Hair follicular keratinocyte (primary cell): ENCODE measurements around the gene SAMD11. TPM values are rescaled to one million over a fixed set of nuclear protein-coding genes. Genes with fewer than 3 reads are reported as not detected.

Source experiments
- total RNA-seq: library from RNA; depleted of rRNA; stranded (reverse); fragments of >200 nt; gene quantifications from 2 replicates; pipeline ENCODE4 v1.2.3, GENCODE V29; 2015

SAMD11 gene
- total RNA-seq = 0.08 TPM in 2 replicates

GRCh38 chr1:923131-923990, at the start of gene SAMD11:
Gene SAMD11, plus strand, starts transcription at chr1:923923. Its CDS starts 509 bp downstream, at chr1:924432.

GRCh38 chr1:958823-959730, 35.4 kb downstream of the SAMD11 start, which contains the start of gene NOC2L:
Gene NOC2L, minus strand, starts transcription at chr1:959256. Its CDS starts 16 bp downstream, at chr1:959240.

GRCh38 chr1:960363-961131, 36.8 kb downstream of the SAMD11 start, which contains the start of gene KLHL17:
Gene KLHL17, plus strand, starts transcription at chr1:960584. Its CDS starts 110 bp downstream, at chr1:960694.

GRCh38 chr1:966135-966703, 42.5 kb downstream of the SAMD11 start, which contains the start of gene PLEKHN1:
Gene PLEKHN1, plus strand, starts transcription at chr1:966482. Its CDS starts 50 bp downstream, at chr1:966532.

GRCh38 chr1:981955-982558, 58.3 kb downstream of the SAMD11 start, which contains the start of gene PERM1:
Gene PERM1, minus strand, starts transcription at chr1:982093. Its CDS starts 1,064 bp downstream, at chr1:981029.

Other genes with a start within 250 kb of the SAMD11 start
- not detected in 2 replicates for gene OR4F16, start 237.3 kb upstream of the SAMD11 start, total RNA-seq
- gene NOC2L, start 35.3 kb downstream of the SAMD11 start, total RNA-seq = 72.7 and 142 TPM in 2 replicates
- 9.5 and 10.2 TPM in 2 replicates for gene KLHL17, start 36.7 kb downstream of the SAMD11 start, total RNA-seq
- 4.0 and 10.2 TPM in 2 replicates for gene PLEKHN1, start 42.6 kb downstream of the SAMD11 start, total RNA-seq
- gene PERM1, start 58.2 kb downstream of the SAMD11 start, total RNA-seq = 0.23 TPM in 1 of 2 replicates, not detected in the other
- gene HES4, start 76.2 kb downstream of the SAMD11 start, total RNA-seq = 3.0 and 5.6 TPM in 2 replicates
- 29.4 and 34.9 TPM in 2 replicates for gene ISG15, start 89.6 kb downstream of the SAMD11 start, total RNA-seq
- 211 and 412 TPM in 2 replicates for gene AGRN, start 96.2 kb downstream of the SAMD11 start, total RNA-seq
- gene RNF223, start 150.4 kb downstream of the SAMD11 start, total RNA-seq = 0.08 and 0.15 TPM in 2 replicates
- gene C1orf159, start 192.2 kb downstream of the SAMD11 start, total RNA-seq = 19.8 and 25.9 TPM in 2 replicates
- gene TTLL10, start 250.0 kb downstream of the SAMD11 start, total RNA-seq = not detected in 2 replicates